HepG2 (cell line): ENCODE results near the gene HRG. TPM values are rescaled to one million over a fixed set of nuclear protein-coding genes. Genes with fewer than 3 reads are reported as not detected.

Experiments
- AGO2 ChIP-seq: fragments of 200-400 bp; formaldehyde crosslinking; optimal IDR thresholded peaks from 2 replicates; pipeline ENCODE3; 2017; ENCODE audit warnings: mild to moderate bottlenecking, low read depth, low read length, moderate library complexity
- EEA1 ChIP-seq: sonication (generic); formaldehyde crosslinking; IDR thresholded peaks from 2 replicates; pipeline ENCODE4 v1.5.1; 2020; ENCODE audit warnings: mild to moderate bottlenecking, missing genetic modification reagents, borderline replicate concordance
- IKZF1 ChIP-seq: fragments of 450-650 bp; IDR thresholded peaks from 2 replicates; pipeline ENCODE4 v1.7.1; 2016
- MATR3 ChIP-seq: sonication (generic); formaldehyde crosslinking; IDR thresholded peaks from 2 replicates; pipeline ENCODE4 v1.4.0; 2020; ENCODE audit warnings: missing genetic modification reagents
- NRL ChIP-seq: sonication (generic); formaldehyde crosslinking; IDR thresholded peaks from 2 replicates; pipeline ENCODE4 v1.5.0; 2020; ENCODE audit warnings: missing genetic modification reagents, mild to moderate bottlenecking, moderate library complexity, borderline replicate concordance
- RFX5 ChIP-seq: IDR thresholded peaks from 2 replicates; pipeline ENCODE4 v1.6.1; 2011; ENCODE audit warnings: low read depth, low read length, improper control_type of control experiment
- RNF2 ChIP-seq: fragments of 450-650 bp; conservative IDR thresholded peaks from 2 replicates; pipeline ENCODE4 v1.6.1; 2016; ENCODE audit warnings: low read depth
- XBP1 ChIP-seq: sonication (generic); formaldehyde crosslinking; IDR thresholded peaks from 2 replicates; pipeline ENCODE4 v1.5.0; 2020; ENCODE audit warnings: missing genetic modification reagents
- ZFP82 ChIP-seq: sonication (generic); formaldehyde crosslinking; IDR thresholded peaks from 2 replicates; pipeline ENCODE4 v1.5.1; 2020; ENCODE audit warnings: mild to moderate bottlenecking, missing genetic modification reagents, borderline replicate concordance
- ZNF335 ChIP-seq: sonication (generic); formaldehyde crosslinking; IDR thresholded peaks from 2 replicates; pipeline ENCODE4 v1.4.0; 2020; ENCODE audit warnings: missing genetic modification reagents
- ZNF678 ChIP-seq: sonication (generic); formaldehyde crosslinking; IDR thresholded peaks from 2 replicates; pipeline ENCODE4 v1.4.0; 2020; ENCODE audit warnings: mild to moderate bottlenecking, missing genetic modification reagents
- polyA plus RNA-seq, 8 experiments: library from polyadenylated mRNA; depleted of rRNA in 3 of 8; stranded (reverse) in 7 of 8; unstranded in 1 of 8; fragments of >200 nt; fragmentation: Illumina TruSeq in 4 of 8; extraction: Trizol in 4 of 8; gene quantifications; 2 replicates each; pipeline versions ENCODE4 v1.2.1 to v1.2.3, GENCODE V29; 2011 to 2016; ENCODE audit warnings: low read depth in 4 of 8, missing spikeins in 1 of 8, mixed read lengths in 1 of 8; ENCODE audit not compliant: insufficient read depth in 1 of 8
- total RNA-seq, 5 experiments: library from RNA; depleted of rRNA; stranded (reverse); fragments of >200 nt; fragmentation: Illumina TruSeq; extraction: Trizol; gene quantifications; 2 replicates each; pipeline ENCODE4 v1.2.3, GENCODE V29; 2016; ENCODE audit warnings: low read depth in 1 of 5
- TF ChIP-seq, protein P1 (sequence below): sonication (generic); formaldehyde crosslinking; IDR thresholded peaks from 2 replicates; pipeline ENCODE4 v1.5.1; 2020; ENCODE audit warnings: missing genetic modification reagents, mild to moderate bottlenecking, borderline replicate concordance
- TF ChIP-seq, protein P2 (sequence below): sonication (generic); formaldehyde crosslinking; IDR thresholded peaks from 2 replicates; pipeline ENCODE4 v1.4.0; 2020; ENCODE audit warnings: mild to moderate bottlenecking, missing genetic modification reagents
- TF ChIP-seq, protein P3 (sequence below): IDR thresholded peaks from 2 replicates; pipeline ENCODE4 v1.6.1; 2016; ENCODE audit warnings: low read depth
- TF ChIP-seq, protein P4 (sequence below): sonication (generic); formaldehyde crosslinking; IDR thresholded peaks from 2 replicates; pipeline ENCODE4 v1.5.1; 2020; ENCODE audit warnings: mild to moderate bottlenecking, missing genetic modification reagents, borderline replicate concordance
- TF ChIP-seq, protein P5 (sequence below): sonication (generic); formaldehyde crosslinking; IDR thresholded peaks from 2 replicates; pipeline ENCODE4 v1.8.0; 2023; ENCODE audit warnings: mild to moderate bottlenecking, missing genetic modification reagents

The HRG gene
- total and polyA plus RNA-seq, 2 of the 13 experiments (the other 11 are each of a cell fraction or from before 2014, with no cell fraction given), result 0.09 to 0.11 TPM

DNA sequence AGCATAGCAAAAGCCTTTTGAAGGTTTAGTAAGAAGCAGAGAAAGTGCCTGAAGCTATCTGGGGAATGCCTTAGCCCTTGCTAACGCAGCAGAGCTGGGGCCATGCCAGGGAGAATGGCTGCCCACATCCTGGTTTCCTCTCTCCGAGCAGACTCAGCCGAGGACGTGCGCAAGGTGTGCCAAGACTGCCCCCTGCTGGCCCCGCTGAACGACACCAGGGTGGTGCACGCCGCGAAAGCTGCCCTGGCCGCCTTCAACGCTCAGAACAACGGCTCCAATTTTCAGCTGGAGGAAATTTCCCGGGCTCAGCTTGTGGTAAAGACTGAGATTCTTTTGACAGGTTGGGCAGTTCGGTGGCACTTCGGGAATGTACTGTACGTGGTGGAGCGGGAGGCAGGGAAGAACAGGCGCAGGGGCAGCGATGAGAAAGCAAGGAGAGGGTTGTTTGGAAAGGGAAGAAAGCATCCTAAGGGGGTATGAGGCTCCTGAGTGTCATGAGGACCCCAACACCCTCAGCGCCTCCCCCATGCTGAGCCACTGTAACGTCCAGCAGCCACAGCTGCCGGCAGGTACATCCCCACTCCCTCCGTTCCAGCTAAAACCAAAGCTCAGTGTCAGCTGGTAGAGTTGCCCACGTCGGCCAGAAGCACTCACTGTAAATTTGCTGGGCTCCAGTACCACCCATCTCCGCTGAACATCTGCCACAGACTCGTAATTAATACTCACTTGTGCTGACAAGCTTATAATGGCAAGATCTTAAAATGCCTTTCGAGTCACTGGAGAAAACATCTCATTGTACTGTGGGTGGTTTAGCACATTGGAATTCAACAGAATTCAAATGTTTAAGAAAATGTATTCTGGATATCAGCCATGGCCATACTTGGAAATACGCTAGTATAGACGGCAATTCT is 48.5 kb upstream of the HRG start (continued):
- TF ChIP-seq, protein P1, sequence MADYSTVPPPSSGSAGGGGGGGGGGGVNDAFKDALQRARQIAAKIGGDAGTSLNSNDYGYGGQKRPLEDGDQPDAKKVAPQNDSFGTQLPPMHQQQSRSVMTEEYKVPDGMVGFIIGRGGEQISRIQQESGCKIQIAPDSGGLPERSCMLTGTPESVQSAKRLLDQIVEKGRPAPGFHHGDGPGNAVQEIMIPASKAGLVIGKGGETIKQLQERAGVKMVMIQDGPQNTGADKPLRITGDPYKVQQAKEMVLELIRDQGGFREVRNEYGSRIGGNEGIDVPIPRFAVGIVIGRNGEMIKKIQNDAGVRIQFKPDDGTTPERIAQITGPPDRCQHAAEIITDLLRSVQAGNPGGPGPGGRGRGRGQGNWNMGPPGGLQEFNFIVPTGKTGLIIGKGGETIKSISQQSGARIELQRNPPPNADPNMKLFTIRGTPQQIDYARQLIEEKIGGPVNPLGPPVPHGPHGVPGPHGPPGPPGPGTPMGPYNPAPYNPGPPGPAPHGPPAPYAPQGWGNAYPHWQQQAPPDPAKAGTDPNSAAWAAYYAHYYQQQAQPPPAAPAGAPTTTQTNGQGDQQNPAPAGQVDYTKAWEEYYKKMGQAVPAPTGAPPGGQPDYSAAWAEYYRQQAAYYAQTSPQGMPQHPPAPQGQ (CRISPR knock-in tag), result 0 out of 2 replicates have a peak, but pooled peaks have one; percentile 45
- TF ChIP-seq ZFP82 (CRISPR knock-in tag) (no peak), NRL (CRISPR knock-in tag) (peak; percentile 81; the same call in 1 of the 2 replicates), RNF2 (no peak), RFX5 (no peak), IKZF1 (no peak), ZNF678 (CRISPR knock-in tag) (no peak), XBP1 (no peak), EEA1 (CRISPR knock-in tag) (no peak; the same call in 1 of the 2 replicates), ZNF335 (no peak), MATR3 (no peak), AGO2 (peak; percentile 100)
- TF ChIP-seq, protein P2, sequence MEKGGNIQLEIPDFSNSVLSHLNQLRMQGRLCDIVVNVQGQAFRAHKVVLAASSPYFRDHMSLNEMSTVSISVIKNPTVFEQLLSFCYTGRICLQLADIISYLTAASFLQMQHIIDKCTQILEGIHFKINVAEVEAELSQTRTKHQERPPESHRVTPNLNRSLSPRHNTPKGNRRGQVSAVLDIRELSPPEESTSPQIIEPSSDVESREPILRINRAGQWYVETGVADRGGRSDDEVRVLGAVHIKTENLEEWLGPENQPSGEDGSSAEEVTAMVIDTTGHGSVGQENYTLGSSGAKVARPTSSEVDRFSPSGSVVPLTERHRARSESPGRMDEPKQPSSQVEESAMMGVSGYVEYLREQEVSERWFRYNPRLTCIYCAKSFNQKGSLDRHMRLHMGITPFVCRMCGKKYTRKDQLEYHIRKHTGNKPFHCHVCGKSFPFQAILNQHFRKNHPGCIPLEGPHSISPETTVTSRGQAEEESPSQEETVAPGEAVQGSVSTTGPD (CRISPR knock-in tag), result 0 out of 2 replicates have a peak, but pooled peaks have one; percentile 4
- TF ChIP-seq, protein P3, sequence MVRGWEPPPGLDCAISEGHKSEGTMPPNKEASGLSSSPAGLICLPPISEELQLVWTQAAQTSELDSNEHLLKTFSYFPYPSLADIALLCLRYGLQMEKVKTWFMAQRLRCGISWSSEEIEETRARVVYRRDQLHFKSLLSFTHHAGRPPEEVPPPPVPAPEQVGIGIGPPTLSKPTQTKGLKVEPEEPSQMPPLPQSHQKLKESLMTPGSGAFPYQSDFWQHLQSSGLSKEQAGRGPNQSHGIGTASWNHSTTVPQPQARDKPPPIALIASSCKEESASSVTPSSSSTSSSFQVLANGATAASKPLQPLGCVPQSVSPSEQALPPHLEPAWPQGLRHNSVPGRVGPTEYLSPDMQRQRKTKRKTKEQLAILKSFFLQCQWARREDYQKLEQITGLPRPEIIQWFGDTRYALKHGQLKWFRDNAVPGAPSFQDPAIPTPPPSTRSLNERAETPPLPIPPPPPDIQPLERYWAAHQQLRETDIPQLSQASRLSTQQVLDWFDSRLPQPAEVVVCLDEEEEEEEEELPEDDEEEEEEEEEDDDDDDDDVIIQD (CRISPR knock-in tag), result no peak
- TF ChIP-seq, protein P4, sequence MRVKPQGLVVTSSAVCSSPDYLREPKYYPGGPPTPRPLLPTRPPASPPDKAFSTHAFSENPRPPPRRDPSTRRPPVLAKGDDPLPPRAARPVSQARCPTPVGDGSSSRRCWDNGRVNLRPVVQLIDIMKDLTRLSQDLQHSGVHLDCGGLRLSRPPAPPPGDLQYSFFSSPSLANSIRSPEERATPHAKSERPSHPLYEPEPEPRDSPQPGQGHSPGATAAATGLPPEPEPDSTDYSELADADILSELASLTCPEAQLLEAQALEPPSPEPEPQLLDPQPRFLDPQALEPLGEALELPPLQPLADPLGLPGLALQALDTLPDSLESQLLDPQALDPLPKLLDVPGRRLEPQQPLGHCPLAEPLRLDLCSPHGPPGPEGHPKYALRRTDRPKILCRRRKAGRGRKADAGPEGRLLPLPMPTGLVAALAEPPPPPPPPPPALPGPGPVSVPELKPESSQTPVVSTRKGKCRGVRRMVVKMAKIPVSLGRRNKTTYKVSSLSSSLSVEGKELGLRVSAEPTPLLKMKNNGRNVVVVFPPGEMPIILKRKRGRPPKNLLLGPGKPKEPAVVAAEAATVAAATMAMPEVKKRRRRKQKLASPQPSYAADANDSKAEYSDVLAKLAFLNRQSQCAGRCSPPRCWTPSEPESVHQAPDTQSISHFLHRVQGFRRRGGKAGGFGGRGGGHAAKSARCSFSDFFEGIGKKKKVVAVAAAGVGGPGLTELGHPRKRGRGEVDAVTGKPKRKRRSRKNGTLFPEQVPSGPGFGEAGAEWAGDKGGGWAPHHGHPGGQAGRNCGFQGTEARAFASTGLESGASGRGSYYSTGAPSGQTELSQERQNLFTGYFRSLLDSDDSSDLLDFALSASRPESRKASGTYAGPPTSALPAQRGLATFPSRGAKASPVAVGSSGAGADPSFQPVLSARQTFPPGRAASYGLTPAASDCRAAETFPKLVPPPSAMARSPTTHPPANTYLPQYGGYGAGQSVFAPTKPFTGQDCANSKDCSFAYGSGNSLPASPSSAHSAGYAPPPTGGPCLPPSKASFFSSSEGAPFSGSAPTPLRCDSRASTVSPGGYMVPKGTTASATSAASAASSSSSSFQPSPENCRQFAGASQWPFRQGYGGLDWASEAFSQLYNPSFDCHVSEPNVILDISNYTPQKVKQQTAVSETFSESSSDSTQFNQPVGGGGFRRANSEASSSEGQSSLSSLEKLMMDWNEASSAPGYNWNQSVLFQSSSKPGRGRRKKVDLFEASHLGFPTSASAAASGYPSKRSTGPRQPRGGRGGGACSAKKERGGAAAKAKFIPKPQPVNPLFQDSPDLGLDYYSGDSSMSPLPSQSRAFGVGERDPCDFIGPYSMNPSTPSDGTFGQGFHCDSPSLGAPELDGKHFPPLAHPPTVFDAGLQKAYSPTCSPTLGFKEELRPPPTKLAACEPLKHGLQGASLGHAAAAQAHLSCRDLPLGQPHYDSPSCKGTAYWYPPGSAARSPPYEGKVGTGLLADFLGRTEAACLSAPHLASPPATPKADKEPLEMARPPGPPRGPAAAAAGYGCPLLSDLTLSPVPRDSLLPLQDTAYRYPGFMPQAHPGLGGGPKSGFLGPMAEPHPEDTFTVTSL (CRISPR knock-in tag), result no peak
- TF ChIP-seq, protein P5, sequence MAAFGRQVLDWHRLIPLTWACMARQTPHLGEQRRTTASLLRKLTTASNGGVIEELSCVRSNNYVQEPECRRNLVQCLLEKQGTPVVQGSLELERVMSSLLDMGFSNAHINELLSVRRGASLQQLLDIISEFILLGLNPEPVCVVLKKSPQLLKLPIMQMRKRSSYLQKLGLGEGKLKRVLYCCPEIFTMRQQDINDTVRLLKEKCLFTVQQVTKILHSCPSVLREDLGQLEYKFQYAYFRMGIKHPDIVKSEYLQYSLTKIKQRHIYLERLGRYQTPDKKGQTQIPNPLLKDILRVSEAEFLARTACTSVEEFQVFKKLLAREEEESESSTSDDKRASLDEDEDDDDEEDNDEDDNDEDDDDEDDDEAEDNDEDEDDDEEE, result peak; percentile 63; the same call in 1 of the 2 replicates
